Skeletal muscle tissue (tissue), 4 donors: Measurements from ENCODE around the gene C1QTNF2. TPM values are rescaled to one million over a fixed set of nuclear protein-coding genes. Genes with fewer than 3 reads are reported as not detected.
"Not testable (repeated sequence)": the region's sequence is repeated elsewhere in the genome, so short reads cannot be mapped to it uniquely, and the experiment has no call there.

Experiments used
- H3K27ac ChIP-seq: one replicate; pipeline ENCODE4 v1.7.0; 2013; ENCODE audit warnings: mild to moderate bottlenecking, low read depth, low read length, inconsistent platforms
- H3K27me3 ChIP-seq, 3 donors: one replicate each; pipeline ENCODE4 v1.7.0; 2013; ENCODE audit warnings: low read length in 3 of 3; ENCODE audit not compliant: control insufficient read depth in 3 of 3, insufficient read depth in 3 of 3
- H3K36me3 ChIP-seq, 3 donors: one replicate each; pipeline ENCODE4 v1.7.0; 2013; ENCODE audit warnings: low read length in 3 of 3; ENCODE audit not compliant: control insufficient read depth in 3 of 3, insufficient read depth in 3 of 3
- H3K4me1 ChIP-seq, 3 donors: one replicate each; pipeline ENCODE4 v1.7.0; 2013; ENCODE audit warnings: low read length in 3 of 3, mild to moderate bottlenecking in 3 of 3; ENCODE audit not compliant: control insufficient read depth in 3 of 3, insufficient read depth in 3 of 3
- H3K4me3 ChIP-seq, 3 donors: one replicate each; pipeline ENCODE4 v1.7.0; 2013; ENCODE audit warnings: low read length in 3 of 3
- H3K9ac ChIP-seq, 3 donors: one replicate each; pipeline ENCODE4 v1.7.0; 2013; ENCODE audit warnings: low read length in 3 of 3, mild to moderate bottlenecking in 3 of 3, moderate library complexity in 2 of 3, low read depth in 1 of 3
- H3K9me3 ChIP-seq, 3 donors: one replicate each; pipeline ENCODE4 v1.7.0; 2013; ENCODE audit warnings: low read length in 3 of 3; ENCODE audit not compliant: control insufficient read depth in 3 of 3
- total RNA-seq: library from RNA; depleted of rRNA; stranded (reverse); fragments of >200 nt; gene quantifications from one replicate; pipeline ENCODE4 v1.2.3, GENCODE V29; 2014
- donor health status: Osteomylitis.

The C1QTNF2 gene
- total RNA-seq, 1 donor from 2014 or later, result 15.1 TPM

GRCh38 chr5:160349249-160349934 lies 21.0 kb downstream of the C1QTNF2 start:
- Histone ChIP-seq H3K27ac (no peak overlapping the region), H3K4me1 (peaks cover 3 to 7% (median 5%) of the 10 kb centered on the region in 3 donors), H3K9ac (no peak overlapping the region), H3K27me3 (no peaks in the 10 kb centered on the region), H3K36me3 (peaks cover 0 to 4% (median 0%) of the 10 kb centered on the region in 3 donors), H3K9me3 (no peaks in the 10 kb centered on the region), H3K4me3 (no peak overlapping the region)

GRCh38 chr5:160348080-160348479 lies 22.3 kb downstream of the C1QTNF2 start:
- H3K4me1 ChIP-seq, result peaks cover 0 to 7% (median 5%) of the 10 kb centered on the region in 3 donors
- H3K9me3 ChIP-seq, result no peaks in the 10 kb centered on the region
- no peak overlapping the region for H3K9ac ChIP-seq
- no peak overlapping the region for H3K27ac ChIP-seq
- peaks cover 0 to 4% (median 0%) of the 10 kb centered on the region in 3 donors for H3K36me3 ChIP-seq
- H3K4me3 ChIP-seq, result no peak overlapping the region
- no peaks in the 10 kb centered on the region for H3K27me3 ChIP-seq

- Histone ChIP-seq H3K9ac (no peak overlapping the region), H3K36me3 (peaks cover 0 to 4% (median 0%) of the 10 kb centered on the region in 3 donors), H3K9me3 (no peaks in the 10 kb centered on the region), H3K27ac (no peak overlapping the region), H3K4me3 (no peak overlapping the region), H3K4me1 (peaks cover 0 to 5% (median under 1%) of the 10 kb centered on the region in 3 donors), H3K27me3 (no peaks in the 10 kb centered on the region)
Observed at GRCh38 chr5:160347448-160347847, 23.0 kb downstream of the C1QTNF2 start.

GRCh38 chr5:160342413-160342941 lies 27.9 kb downstream of the C1QTNF2 start:
- Histone ChIP-seq H3K27me3 (no peaks in the 10 kb centered on the region), H3K9ac (no peak overlapping the region), H3K4me1 (peaks cover 0 to 5% (median 0%) of the 10 kb centered on the region in 3 donors), H3K9me3 (no peaks in the 10 kb centered on the region), H3K27ac (no peak overlapping the region), H3K36me3 (no peaks in the 10 kb centered on the region), H3K4me3 (no peak overlapping the region)

- no peak overlapping the region for H3K4me3 ChIP-seq
Observed at GRCh38 chr5:160341309-160341870, 29.0 kb downstream of the C1QTNF2 start.

GRCh38 chr5:160340513-160340912 lies 29.9 kb downstream of the C1QTNF2 start:
- not testable (repeated sequence) for H3K4me1 ChIP-seq, H3K9me3 ChIP-seq, H3K36me3 ChIP-seq, H3K27ac ChIP-seq, H3K27me3 ChIP-seq, H3K4me3 ChIP-seq, H3K9ac ChIP-seq

More at GRCh38 chr5:160341309-160341870, 29.0 kb downstream of the C1QTNF2 start:
- Histone ChIP-seq H3K27ac (no peak overlapping the region), H3K4me1 (peaks cover 0 to 5% (median 0%) of the 10 kb centered on the region in 3 donors), H3K9me3 (no peaks in the 10 kb centered on the region), H3K27me3 (no peaks in the 10 kb centered on the region), H3K9ac (no peak overlapping the region), H3K36me3 (no peaks in the 10 kb centered on the region)

- Histone ChIP-seq H3K27me3 (no peaks in the 10 kb centered on the region), H3K9ac (no peak overlapping the region), H3K27ac (no peak overlapping the region), H3K4me3 (no peak overlapping the region), H3K36me3 (no peaks in the 10 kb centered on the region), H3K4me1 (no peaks in the 10 kb centered on the region), H3K9me3 (no peaks in the 10 kb centered on the region)
Observed at GRCh38 chr5:160339406-160340130, 30.9 kb downstream of the C1QTNF2 start.

GRCh38 chr5:160334716-160335115 lies 35.7 kb downstream of the C1QTNF2 start:
- not testable (repeated sequence) for H3K27ac ChIP-seq, H3K4me3 ChIP-seq, H3K4me1 ChIP-seq, H3K9me3 ChIP-seq, H3K27me3 ChIP-seq, H3K36me3 ChIP-seq, H3K9ac ChIP-seq

GRCh38 chr5:160333721-160334120 lies 36.7 kb downstream of the C1QTNF2 start:
- Histone ChIP-seq H3K9ac (no peak overlapping the region), H3K9me3 (no peaks in the 10 kb centered on the region), H3K27ac (no peak overlapping the region), H3K27me3 (no peaks in the 10 kb centered on the region), H3K36me3 (no peaks in the 10 kb centered on the region), H3K4me3 (no peak overlapping the region), H3K4me1 (no peaks in the 10 kb centered on the region)

GRCh38 chr5:160330212-160330611 lies 40.2 kb downstream of the C1QTNF2 start:
- H3K4me3 ChIP-seq, result no peak overlapping the region
- H3K9me3 ChIP-seq, result no peaks in the 10 kb centered on the region
- no peaks in the 10 kb centered on the region for H3K4me1 ChIP-seq

More at GRCh38 chr5:160330212-160330611, 40.2 kb downstream of the C1QTNF2 start:
- Histone ChIP-seq H3K27me3 (no peaks in the 10 kb centered on the region), H3K9ac (no peak overlapping the region), H3K36me3 (no peaks in the 10 kb centered on the region), H3K27ac (no peak overlapping the region)
